Activated naive CD4-positive, alpha-beta T cell treated with anti-CD3 and anti-CD28 coated beads for 36 hours (primary cell): ENCODE measurements around the gene CNOT6L. TPM values are rescaled to one million over a fixed set of nuclear protein-coding genes. Genes with fewer than 3 reads are reported as not detected.
"Not testable (repeated sequence)": the region's sequence is repeated elsewhere in the genome, so short reads cannot be mapped to it uniquely, and the experiment has no call there.

ENCODE experiments used
- CTCF ChIA-PET: fragments of 350-600 bp; sonication (Branson Sonifier 250); formaldehyde crosslinking; loops from one replicate; lab custom pipeline; 2021; ENCODE audit warnings: antibody characterized with exemption; lab: Charles Lee
- DNase-seq: peaks from one replicate; pipeline ENCODE4 v3.0.0-alpha.2; 2020
- H3K27ac Mint-ChIP-seq: one replicate; pipeline ENCODE4 v1.8.0; 2021; ENCODE audit warnings: mild to moderate bottlenecking, mixed read lengths
- H3K27me3 Mint-ChIP-seq: one replicate; pipeline ENCODE4 v1.8.0; 2021; ENCODE audit warnings: low read depth, mixed read lengths
- H3K36me3 Mint-ChIP-seq: one replicate; pipeline ENCODE4 v1.8.0; 2021; ENCODE audit warnings: low read depth, mixed read lengths
- H3K4me1 Mint-ChIP-seq: one replicate; pipeline ENCODE4 v1.8.0; 2021; ENCODE audit warnings: low read depth, mixed read lengths
- H3K4me3 Mint-ChIP-seq: one replicate; pipeline ENCODE4 v1.8.0; 2021; ENCODE audit warnings: mild to moderate bottlenecking, moderate library complexity, mixed read lengths
- H3K9me3 Mint-ChIP-seq: one replicate; pipeline ENCODE4 v1.8.0; 2021; ENCODE audit warnings: mixed read lengths
- intact Hi-C: fragments of 100-400 bp; cut with micrococcal nuclease; formaldehyde crosslinking; loops from one replicate; pipeline ENCODE4 v1.15.1; 2023
- total RNA-seq, 2 experiments: library from RNA; stranded (reverse); gene quantifications; one replicate each; pipeline ENCODE4 v1.2.3, GENCODE V29; 2021

Gene CNOT6L
- total RNA-seq, 2 experiments from 2014 or later = 108 TPM

DNA sequence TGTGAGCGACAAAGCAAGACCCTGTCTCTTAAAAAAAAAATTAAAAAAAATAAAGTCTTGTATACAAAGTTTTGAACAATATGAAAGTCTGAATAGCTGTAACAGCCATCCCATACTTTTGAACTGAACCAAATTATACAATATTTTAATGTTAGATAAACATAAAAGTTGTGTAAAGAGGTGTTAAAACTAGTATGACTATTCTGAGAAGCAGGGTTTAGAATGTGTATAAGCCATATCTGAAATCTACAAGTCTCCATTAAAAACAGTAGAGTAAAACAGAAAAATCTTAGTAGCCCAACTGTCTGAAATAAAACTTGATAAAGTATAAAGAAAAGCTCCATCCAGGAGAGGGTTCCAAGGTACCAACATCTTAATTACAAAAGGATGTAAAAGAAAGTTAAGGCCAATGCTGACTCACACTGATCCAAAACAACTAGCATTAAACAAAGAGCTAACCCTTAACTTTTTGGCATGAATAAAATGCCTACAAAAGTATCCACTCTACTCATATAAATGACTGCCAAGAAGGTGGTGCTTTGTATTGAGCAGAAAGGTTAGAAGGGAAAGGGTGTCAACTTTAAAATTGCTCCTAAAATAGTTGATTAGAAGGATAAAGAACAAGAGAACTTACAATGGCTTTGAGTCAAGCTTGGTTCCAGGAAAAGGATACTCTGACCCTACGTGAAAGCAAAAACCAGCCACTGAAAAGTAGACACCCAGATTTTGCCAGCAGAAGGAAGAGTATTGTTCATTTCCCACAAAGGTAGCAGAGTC is 18.5 kb downstream of the CNOT6L start:
- CTCF ChIA-PET = interaction anchor here (0.6 to 1.6 kb wide), 9 partner anchors 10 to 861 kb away, joined by 3 to 8 read pairs (median 4); partner anchors contain the start of gene MRPL1
- peak overlapping the region; percentile 70 for H3K4me3 Mint-ChIP-seq
- no peak for DNase-seq
- H3K9me3 Mint-ChIP-seq = peaks cover 7% of the 10 kb centered on the region
- peak overlapping the region; percentile 88 for H3K27ac Mint-ChIP-seq
- intact Hi-C loops = loop anchor here (1.0 kb wide), 4 partner anchors 16 to 976 kb away; partner anchors contain the start of genes BMP2K and MRPL1
- H3K4me1 Mint-ChIP-seq = peaks cover 81% of the 10 kb centered on the region
- H3K36me3 Mint-ChIP-seq = peaks cover 15% of the 10 kb centered on the region
- no peaks in the 10 kb centered on the region for H3K27me3 Mint-ChIP-seq

- peaks cover 80% of the 10 kb centered on the region for H3K4me1 Mint-ChIP-seq
- DNase-seq = no peak
- peaks cover 20% of the 10 kb centered on the region for H3K36me3 Mint-ChIP-seq
- no peak overlapping the region for H3K4me3 Mint-ChIP-seq
- H3K27ac Mint-ChIP-seq = peak overlapping the region; percentile 72
- H3K9me3 Mint-ChIP-seq = peaks cover 11% of the 10 kb centered on the region
- no peaks in the 10 kb centered on the region for H3K27me3 Mint-ChIP-seq
- CTCF ChIA-PET = interaction anchor here (0.6 to 1.6 kb wide), 6 partner anchors 10 to 862 kb away, joined by 3 to 8 read pairs (median 4); no protein-coding TSS in a partner anchor
- intact Hi-C loops = no loop called here
These were observed 19.1 kb downstream of the CNOT6L start for GRCh38 chr4:77800077-77800476.

DNA sequence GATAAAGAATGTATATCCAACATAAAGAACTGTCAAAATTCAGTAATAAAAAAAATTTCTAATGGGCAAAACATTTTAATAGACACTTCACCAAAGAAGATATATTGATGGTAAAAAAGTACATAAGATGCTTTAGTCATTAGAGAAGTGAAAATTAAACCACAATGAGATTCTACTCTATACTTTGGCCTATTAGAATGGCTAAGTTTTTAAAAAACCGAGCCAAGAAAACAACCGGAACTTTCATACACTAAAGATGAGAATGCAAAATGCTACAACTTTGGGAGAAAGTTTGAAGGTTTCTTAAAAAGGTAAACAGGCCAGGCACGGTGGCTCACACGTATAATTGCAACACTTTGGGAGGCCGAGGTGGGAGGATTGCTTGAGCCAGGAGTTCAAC is 20.8 kb downstream of the CNOT6L start:
- DNase-seq = no peak
- H3K4me3 Mint-ChIP-seq = no peak overlapping the region
- peaks cover 20% of the 10 kb centered on the region for H3K36me3 Mint-ChIP-seq
- peaks cover 13% of the 10 kb centered on the region for H3K9me3 Mint-ChIP-seq
- peaks cover 75% of the 10 kb centered on the region for H3K4me1 Mint-ChIP-seq
- H3K27ac Mint-ChIP-seq = peak overlapping the region; percentile 24
- H3K27me3 Mint-ChIP-seq = no peaks in the 10 kb centered on the region
- intact Hi-C loops = loop anchor here (5.0 kb wide), 1 partner anchor 614 kb away; no protein-coding TSS in a partner anchor
- CTCF ChIA-PET = no interaction called here

- CTCF ChIA-PET = no interaction called here
- Mint-ChIP-seq H3K27ac (no peak overlapping the region), H3K27me3 (no peaks in the 10 kb centered on the region), H3K4me3 (no peak overlapping the region), H3K4me1 (peaks cover 75% of the 10 kb centered on the region), H3K9me3 (peaks cover 13% of the 10 kb centered on the region), H3K36me3 (peaks cover 20% of the 10 kb centered on the region)
- intact Hi-C loops = loop anchor here (5.0 kb wide), 1 partner anchor 615 kb away; no protein-coding TSS in a partner anchor
- DNase-seq = no peak
These were observed 21.9 kb downstream of the CNOT6L start for GRCh38 chr4:77797239-77797638.

DNA sequence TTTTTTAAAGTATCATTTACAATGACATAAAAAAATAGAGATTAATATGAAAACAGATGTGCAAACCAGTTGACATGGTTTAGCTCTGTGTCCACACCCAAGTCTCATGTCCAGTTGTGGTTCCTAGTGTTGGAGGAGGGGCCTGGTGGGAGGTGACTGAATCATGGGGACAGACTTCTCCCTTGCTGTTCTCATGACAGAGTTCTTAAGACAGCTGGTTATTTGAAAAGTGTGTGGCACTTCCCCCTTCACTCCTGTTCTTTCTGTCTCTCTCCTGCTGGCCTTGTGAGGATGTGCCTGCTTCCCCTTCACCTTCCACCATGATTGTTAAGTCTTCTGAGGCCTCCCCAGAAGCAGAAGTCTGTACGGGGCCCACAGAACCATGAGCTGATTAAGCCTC is 23.8 kb downstream of the CNOT6L start:
- CTCF ChIA-PET = no interaction called here
- Mint-ChIP-seq H3K9me3 (peaks cover 13% of the 10 kb centered on the region), H3K4me3 (no peak overlapping the region), H3K27ac (no peak overlapping the region), H3K27me3 (no peaks in the 10 kb centered on the region), H3K4me1 (peaks cover 70% of the 10 kb centered on the region), H3K36me3 (peaks cover 20% of the 10 kb centered on the region)
- no peak for DNase-seq
- intact Hi-C loops = loop anchor here (5.0 kb wide), 1 partner anchor 617 kb away; no protein-coding TSS in a partner anchor

- CTCF ChIA-PET = interaction anchor here (0.6 to 2.0 kb wide), 3 partner anchors 11 to 55 kb away, joined by 3 to 8 read pairs (median 4); no protein-coding TSS in a partner anchor
- peaks cover 61% of the 10 kb centered on the region for H3K4me1 Mint-ChIP-seq
These were observed 29.0 kb downstream of the CNOT6L start for GRCh38 chr4:77790146-77790545.

GRCh38 chr4:77788990-77789389 is 30.2 kb downstream of the CNOT6L start:
- no peak overlapping the region for H3K4me3 Mint-ChIP-seq
- no peaks in the 10 kb centered on the region for H3K9me3 Mint-ChIP-seq
- no peaks in the 10 kb centered on the region for H3K27me3 Mint-ChIP-seq
- H3K4me1 Mint-ChIP-seq = peaks cover 62% of the 10 kb centered on the region
- intact Hi-C loops = no loop called here
- H3K36me3 Mint-ChIP-seq = peaks cover 2% of the 10 kb centered on the region
- CTCF ChIA-PET = no interaction called here
- no peak for DNase-seq
- H3K27ac Mint-ChIP-seq = no peak overlapping the region

More at GRCh38 chr4:77790146-77790545, 29.0 kb downstream of the CNOT6L start:
- intact Hi-C loops = no loop called here
- H3K27me3 Mint-ChIP-seq = no peaks in the 10 kb centered on the region
- no peaks in the 10 kb centered on the region for H3K36me3 Mint-ChIP-seq
- peaks cover 2% of the 10 kb centered on the region for H3K9me3 Mint-ChIP-seq
- peak overlapping the region; percentile 9 for H3K27ac Mint-ChIP-seq
- no peak overlapping the region for H3K4me3 Mint-ChIP-seq
- no peak for DNase-seq

- intact Hi-C loops = no loop called here
- Mint-ChIP-seq H3K4me3 (no peak overlapping the region), H3K9me3 (no peaks in the 10 kb centered on the region), H3K36me3 (peaks cover 2% of the 10 kb centered on the region), H3K4me1 (peaks cover 62% of the 10 kb centered on the region), H3K27ac (no peak overlapping the region), H3K27me3 (no peaks in the 10 kb centered on the region)
- DNase-seq = no peak
- CTCF ChIA-PET = no interaction called here
These were observed 31.2 kb downstream of the CNOT6L start for GRCh38 chr4:77787969-77788368.

GRCh38 chr4:77785669-77786068 is 33.5 kb downstream of the CNOT6L start:
- CTCF ChIA-PET = interaction anchor here (0.5 kb wide), 1 partner anchor 68 kb away, joined by 3 read pairs; no protein-coding TSS in a partner anchor
- H3K4me3 Mint-ChIP-seq = no peak overlapping the region

DNA sequence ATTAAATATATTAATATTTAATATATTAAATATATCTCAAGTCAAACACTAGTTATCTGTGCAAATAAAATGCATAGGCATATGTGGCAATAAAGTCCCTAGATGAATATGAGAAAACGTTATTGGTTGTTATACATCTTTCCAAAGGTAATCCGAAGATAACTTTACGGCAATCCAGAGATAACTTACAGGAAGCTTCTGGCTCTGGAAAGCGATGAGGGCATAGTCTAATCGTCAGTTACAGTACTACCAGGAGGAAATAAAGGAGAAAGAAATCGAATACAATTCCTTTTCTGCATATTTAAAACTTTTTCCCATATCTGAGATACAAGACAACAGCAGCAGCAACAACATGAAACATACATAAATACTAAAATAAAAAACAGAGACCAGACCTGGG is 35.3 kb downstream of the CNOT6L start:
- DNase-seq = no peak
- CTCF ChIA-PET = interaction anchor here (0.5 to 0.6 kb wide), 3 partner anchors 31 to 186 kb away, joined by 3 to 4 read pairs (median 3); no protein-coding TSS in a partner anchor
- H3K36me3 Mint-ChIP-seq = peaks cover 2% of the 10 kb centered on the region
- intact Hi-C loops = loop anchor here (2.0 kb wide), 1 partner anchor 25 kb away; no protein-coding TSS in a partner anchor
- no peak overlapping the region for H3K27ac Mint-ChIP-seq
- H3K27me3 Mint-ChIP-seq = no peaks in the 10 kb centered on the region
- peaks cover 64% of the 10 kb centered on the region for H3K4me1 Mint-ChIP-seq
- H3K4me3 Mint-ChIP-seq = no peak overlapping the region
- H3K9me3 Mint-ChIP-seq = no peaks in the 10 kb centered on the region

More at GRCh38 chr4:77785669-77786068, 33.5 kb downstream of the CNOT6L start:
- H3K9me3 Mint-ChIP-seq = no peaks in the 10 kb centered on the region
- H3K27me3 Mint-ChIP-seq = no peaks in the 10 kb centered on the region
- intact Hi-C loops = no loop called here
- peaks cover 2% of the 10 kb centered on the region for H3K36me3 Mint-ChIP-seq
- H3K27ac Mint-ChIP-seq = peak overlapping the region; percentile 30
- DNase-seq = no peak
- peaks cover 67% of the 10 kb centered on the region for H3K4me1 Mint-ChIP-seq

DNA sequence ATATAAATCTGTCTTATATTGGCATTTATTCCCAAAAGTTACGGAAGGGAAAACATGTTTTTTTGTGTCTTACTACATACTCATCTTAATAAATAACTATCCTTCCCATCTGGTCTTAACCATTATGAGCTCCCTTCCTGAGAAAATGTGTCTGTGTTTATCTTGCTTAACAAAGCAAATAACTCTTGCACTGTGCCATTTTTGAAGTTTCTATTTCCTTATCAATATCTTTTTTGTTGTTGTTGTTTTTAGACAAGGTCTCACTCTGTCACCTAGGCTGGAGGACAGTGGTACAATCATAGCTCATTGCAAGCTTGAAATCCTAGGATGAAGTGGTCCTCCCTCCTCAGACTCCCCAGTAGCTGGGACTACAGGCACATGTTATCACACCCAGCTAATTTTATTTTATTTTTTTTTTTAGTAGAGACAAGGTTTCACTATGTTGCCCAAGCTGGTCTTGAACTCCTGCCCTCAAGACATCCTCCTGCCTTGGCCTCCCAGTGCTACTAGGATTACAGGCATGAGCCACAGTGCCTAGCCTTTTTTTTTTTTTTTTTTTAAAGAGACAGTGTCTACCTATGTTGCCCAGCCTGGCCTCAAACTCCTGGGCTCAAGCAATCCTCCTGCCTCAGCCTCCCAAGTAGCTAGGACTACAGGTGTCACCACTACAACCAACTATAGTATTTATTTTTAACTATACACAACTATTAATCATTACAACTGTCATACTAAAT is 36.9 kb downstream of the CNOT6L start:
- no peak overlapping the region for H3K4me3 Mint-ChIP-seq
- H3K27ac Mint-ChIP-seq = no peak overlapping the region
- H3K4me1 Mint-ChIP-seq = peaks cover 68% of the 10 kb centered on the region
- H3K27me3 Mint-ChIP-seq = no peaks in the 10 kb centered on the region
- intact Hi-C loops = loop anchor here (2.0 kb wide), 1 partner anchor 27 kb away; no protein-coding TSS in a partner anchor
- peaks cover 2% of the 10 kb centered on the region for H3K36me3 Mint-ChIP-seq
- DNase-seq = no peak
- CTCF ChIA-PET = interaction anchor here (1.5 kb wide), 1 partner anchor 18 kb away, joined by 5 read pairs; no protein-coding TSS in a partner anchor
- H3K9me3 Mint-ChIP-seq = no peaks in the 10 kb centered on the region

GRCh38 chr4:77780762-77781161 is 38.4 kb downstream of the CNOT6L start:
- Mint-ChIP-seq H3K27ac (peak overlapping the region; percentile 19), H3K4me1 (peaks cover 69% of the 10 kb centered on the region)
- H3K4me3 Mint-ChIP-seq, H3K9me3 Mint-ChIP-seq, CTCF ChIA-PET, H3K27me3 Mint-ChIP-seq, DNase-seq, intact Hi-C loops, H3K36me3 Mint-ChIP-seq: not testable (repeated sequence)
